Lower leg skin (tissue), 3 donors: ENCODE results near the gene DDX10.

ENCODE experiments used
- POLR2A ChIP-seq, 2 donors: fragments of 450-650 bp; IDR thresholded peaks; one replicate each; pipeline ENCODE4 v1.6.1; 2016 to 2017; ENCODE audit warnings: antibody characterized with exemption in 2 of 2, mild to moderate bottlenecking in 1 of 2, moderate library complexity in 1 of 2
- TF ChIP-seq, protein P1 (sequence below), 3 donors: fragments of 450-650 bp; IDR thresholded peaks; one replicate each; pipeline ENCODE4 v1.5.1; 2016; ENCODE audit warnings: antibody characterized with exemption in 3 of 3, mild to moderate bottlenecking in 3 of 3, moderate library complexity in 2 of 3

DNA sequence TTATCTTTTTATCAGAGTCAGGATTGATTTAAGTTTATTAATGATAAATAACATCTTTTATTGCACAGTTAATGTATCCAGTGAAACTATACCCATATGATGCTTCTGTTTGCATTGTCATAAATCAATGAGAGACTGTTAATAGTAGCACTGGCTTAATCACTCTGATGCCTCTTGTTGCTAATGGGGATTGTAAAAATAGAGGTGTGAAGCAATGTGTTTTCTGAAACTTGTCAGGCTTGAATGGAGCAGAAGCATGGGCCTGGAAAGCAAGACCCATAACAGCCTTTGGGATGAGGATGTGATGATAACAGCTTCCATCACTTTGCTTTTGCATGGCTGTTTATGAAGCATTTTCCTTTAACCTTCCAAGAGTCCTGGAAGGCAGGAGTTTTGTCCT lies 319.7 kb downstream of the DDX10 start:
- TF ChIP-seq, protein P1, sequence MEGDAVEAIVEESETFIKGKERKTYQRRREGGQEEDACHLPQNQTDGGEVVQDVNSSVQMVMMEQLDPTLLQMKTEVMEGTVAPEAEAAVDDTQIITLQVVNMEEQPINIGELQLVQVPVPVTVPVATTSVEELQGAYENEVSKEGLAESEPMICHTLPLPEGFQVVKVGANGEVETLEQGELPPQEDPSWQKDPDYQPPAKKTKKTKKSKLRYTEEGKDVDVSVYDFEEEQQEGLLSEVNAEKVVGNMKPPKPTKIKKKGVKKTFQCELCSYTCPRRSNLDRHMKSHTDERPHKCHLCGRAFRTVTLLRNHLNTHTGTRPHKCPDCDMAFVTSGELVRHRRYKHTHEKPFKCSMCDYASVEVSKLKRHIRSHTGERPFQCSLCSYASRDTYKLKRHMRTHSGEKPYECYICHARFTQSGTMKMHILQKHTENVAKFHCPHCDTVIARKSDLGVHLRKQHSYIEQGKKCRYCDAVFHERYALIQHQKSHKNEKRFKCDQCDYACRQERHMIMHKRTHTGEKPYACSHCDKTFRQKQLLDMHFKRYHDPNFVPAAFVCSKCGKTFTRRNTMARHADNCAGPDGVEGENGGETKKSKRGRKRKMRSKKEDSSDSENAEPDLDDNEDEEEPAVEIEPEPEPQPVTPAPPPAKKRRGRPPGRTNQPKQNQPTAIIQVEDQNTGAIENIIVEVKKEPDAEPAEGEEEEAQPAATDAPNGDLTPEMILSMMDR (IDR thresholded peaks at IDR 0.05), result no peak
- no peak for TF ChIP-seq POLR2A (IDR thresholded peaks at IDR 0.05)
